ENCODE results near the gene DYNC1LI1. TPM values are rescaled to one million over a fixed set of nuclear protein-coding genes. Genes with fewer than 3 reads are reported as not detected.

Gene DYNC1LI1
- total and polyA plus RNA-seq, 9 of the 15 experiments (the other 6 are each of a cell fraction or from before 2014, with no cell fraction given) = 21.0 to 85.4 (median 61.3) TPM

DNA sequence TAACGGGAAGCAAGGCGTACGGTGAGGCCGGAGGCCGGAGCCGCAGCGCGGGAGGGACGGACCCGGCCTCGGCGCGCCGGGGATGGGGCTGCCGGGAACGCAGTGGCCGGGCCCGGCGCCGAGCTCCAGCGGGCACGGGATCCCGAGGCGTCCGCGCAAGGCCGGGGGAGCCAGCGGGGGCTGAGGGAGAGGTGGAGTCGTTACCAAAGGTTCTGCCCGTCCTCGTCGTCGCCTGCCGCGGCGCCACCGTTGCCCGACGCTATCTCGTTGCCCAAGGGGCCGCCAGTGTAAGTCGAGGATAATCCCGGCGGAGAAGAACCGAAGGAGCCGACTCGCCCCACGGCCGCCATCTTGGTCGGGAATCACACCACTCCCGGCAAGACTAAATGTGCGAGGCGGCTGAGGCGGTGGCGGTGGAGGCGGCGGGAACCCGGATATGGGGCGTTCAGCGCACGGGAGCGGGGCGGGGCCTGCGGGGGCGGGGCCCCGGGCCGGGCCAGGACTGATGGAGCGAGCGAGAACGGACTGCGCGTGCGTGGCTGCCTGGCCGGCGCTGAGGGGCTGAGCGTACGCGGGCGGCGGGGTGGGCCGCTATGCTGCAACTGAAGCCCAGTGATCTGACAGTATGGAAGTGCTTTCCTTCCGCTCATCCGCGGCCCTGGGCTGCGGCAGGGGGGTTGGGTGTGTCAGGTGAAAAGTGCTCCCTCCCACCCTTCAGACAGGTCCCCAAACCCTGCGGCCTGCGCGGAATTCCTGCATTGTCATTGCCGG, at the start of gene DYNC1LI1 (continued):
- TF ChIP-seq PPARD (CRISPR knock-in tag; IDR thresholded peaks at IDR 0.05) (no peak), KDM4B (IDR thresholded peaks at IDR 0.05; ENCODE audit: borderline replicate concordance in 2 of 2, low read depth in 1 of 2) (peak; percentile 51 to 58; a peak in 1 of 4 replicates), ELF4 (CRISPR knock-in tag; IDR thresholded peaks at IDR 0.05) (peak; percentile 85), EGR1 (conservative IDR thresholded peaks at IDR 0.05) (peak; percentile 93), POLR2AphosphoS5 (IDR thresholded peaks at IDR 0.05; ENCODE audit: control insufficient read depth, insufficient read depth, low read depth, low read length) (peak; percentile 96), FIP1L1 (IDR thresholded peaks at IDR 0.05; ENCODE audit: low read depth, low read length, poor library complexity, severe bottlenecking) (peak; percentile 90), MYC (IDR thresholded peaks at IDR 0.05; ENCODE audit: low read depth, low read length) (peak; percentile 82), MYC (CRISPR knock-in tag; IDR thresholded peaks at IDR 0.05; ENCODE audit: borderline replicate concordance, low read depth) (no peak), SREBF1 (IDR thresholded peaks at IDR 0.05; ENCODE audit: borderline replicate concordance, low read depth, low read length) (peak; percentile 68; the same call in 1 of the 2 replicates), CSDE1 (IDR thresholded peaks at IDR 0.05) (peak in 1 of 2 experiments; percentile 70; a peak in 1 of 4 replicates), ZC3H4 (CRISPR knock-in tag; IDR thresholded peaks at IDR 0.05; ENCODE audit: borderline replicate concordance) (peak; percentile 97), SMC3 (conservative IDR thresholded peaks at IDR 0.05; ENCODE audit: insufficient read depth, low read depth, low read length) (0 out of 2 replicates have a peak, but pooled peaks have one; percentile 4), SIN3B (IDR thresholded peaks at IDR 0.05; ENCODE audit: low read depth) (peak; percentile 76), ELF1 (tag; IDR thresholded peaks at IDR 0.05) (peak; percentile 96), YY1 (IDR thresholded peaks at IDR 0.05; ENCODE audit: borderline replicate concordance in 1 of 3, control insufficient read depth in 1 of 3, extremely low read depth in 1 of 3, insufficient read depth in 3 of 3, insufficient read length in 1 of 3, insufficient replicate concordance in 2 of 3, low read depth in 1 of 3, low read length in 2 of 3) (peak; percentile 85 to 97 (median 93)), ZNF24 (IDR thresholded peaks at IDR 0.05) (peak; percentile 27; the same call in 1 of the 2 replicates), RUNX1 (IDR thresholded peaks at IDR 0.05; ENCODE audit: low read depth) (no peak), ZNF785 (CRISPR knock-in tag; IDR thresholded peaks at IDR 0.05) (no peak), FUS (optimal IDR thresholded peaks at IDR 0.05; ENCODE audit: low read depth, low read length) (no peak), ZBTB7A (IDR thresholded peaks at IDR 0.05; ENCODE audit: borderline replicate concordance, control insufficient read depth, low read depth, low read length) (peak; percentile 66; the same call in 1 of the 2 replicates), BRCA1 (IDR thresholded peaks at IDR 0.05) (no peak), BRCA1 (CRISPR knock-in tag; IDR thresholded peaks at IDR 0.05) (peak; percentile 98), RBFOX2 (IDR thresholded peaks at IDR 0.05; ENCODE audit: low read depth, low read length) (peak; percentile 97), LEF1 (IDR thresholded peaks at IDR 0.05) (peak; percentile 20; the same call in 1 of the 2 replicates), ATF1 (CRISPR knock-in tag; IDR thresholded peaks at IDR 0.05) (no peak), ATF1 (tag; IDR thresholded peaks at IDR 0.05) (peak; percentile 60)
- TF ChIP-seq, protein P1, sequence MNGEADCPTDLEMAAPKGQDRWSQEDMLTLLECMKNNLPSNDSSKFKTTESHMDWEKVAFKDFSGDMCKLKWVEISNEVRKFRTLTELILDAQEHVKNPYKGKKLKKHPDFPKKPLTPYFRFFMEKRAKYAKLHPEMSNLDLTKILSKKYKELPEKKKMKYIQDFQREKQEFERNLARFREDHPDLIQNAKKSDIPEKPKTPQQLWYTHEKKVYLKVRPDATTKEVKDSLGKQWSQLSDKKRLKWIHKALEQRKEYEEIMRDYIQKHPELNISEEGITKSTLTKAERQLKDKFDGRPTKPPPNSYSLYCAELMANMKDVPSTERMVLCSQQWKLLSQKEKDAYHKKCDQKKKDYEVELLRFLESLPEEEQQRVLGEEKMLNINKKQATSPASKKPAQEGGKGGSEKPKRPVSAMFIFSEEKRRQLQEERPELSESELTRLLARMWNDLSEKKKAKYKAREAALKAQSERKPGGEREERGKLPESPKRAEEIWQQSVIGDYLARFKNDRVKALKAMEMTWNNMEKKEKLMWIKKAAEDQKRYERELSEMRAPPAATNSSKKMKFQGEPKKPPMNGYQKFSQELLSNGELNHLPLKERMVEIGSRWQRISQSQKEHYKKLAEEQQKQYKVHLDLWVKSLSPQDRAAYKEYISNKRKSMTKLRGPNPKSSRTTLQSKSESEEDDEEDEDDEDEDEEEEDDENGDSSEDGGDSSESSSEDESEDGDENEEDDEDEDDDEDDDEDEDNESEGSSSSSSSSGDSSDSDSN (IDR thresholded peaks at IDR 0.05; ENCODE audit: borderline replicate concordance in 1 of 2, low read depth in 2 of 2, low read length in 2 of 2) = peak; percentile 80 to 88; a peak in 3 of 4 replicates

Data from K562 (cell line).